Measurements from ENCODE around the gene POLR3G. TPM values are rescaled to one million over a fixed set of nuclear protein-coding genes. Genes with fewer than 3 reads are reported as not detected.
A peak's percentile ranks its signal among the peaks of the same experiment; 100 is the strongest.

Gene POLR3G
- total RNA-seq, 1 donor from 2014 or later, result 28.4 TPM

GRCh38 chr5:90555666-90556065 lies 81.0 kb downstream of the POLR3G start:
- no peak overlapping the region for H3K4me3 ChIP-seq (ENCODE audit: low read depth, low read length)
- DNase-seq (ENCODE audit: low read depth), result no peak
- no peak for TF ChIP-seq CTCF (conservative IDR thresholded peaks at IDR 0.05; ENCODE audit: low read depth, low read length)

DNA sequence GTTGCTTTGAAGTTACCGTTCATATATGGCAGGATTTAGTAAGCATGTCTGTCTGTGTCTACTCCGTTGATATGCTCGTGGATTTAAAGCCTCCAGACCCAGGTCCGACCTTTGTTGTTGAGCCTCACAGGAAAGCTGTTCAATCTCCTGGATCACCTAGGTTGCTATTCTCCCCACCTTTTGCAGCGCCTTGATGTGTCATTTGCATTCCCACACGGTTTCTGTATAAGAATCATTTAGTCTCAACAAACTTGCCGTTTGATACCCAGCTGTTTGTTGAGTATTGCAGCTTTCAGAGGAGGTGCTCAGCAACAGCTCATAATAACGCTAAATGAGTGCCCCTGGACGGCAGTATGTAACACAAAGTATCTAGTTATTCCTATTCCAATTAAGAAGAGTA lies 82.7 kb downstream of the POLR3G start:
- DNase-seq (ENCODE audit: low read depth), result no peak
- H3K4me3 ChIP-seq (ENCODE audit: low read depth, low read length), result no peak overlapping the region
- no peak for TF ChIP-seq CTCF (conservative IDR thresholded peaks at IDR 0.05; ENCODE audit: low read depth, low read length)

GRCh38 chr5:90557871-90558270 lies 83.2 kb downstream of the POLR3G start:
- no peak for DNase-seq (ENCODE audit: low read depth)
- H3K4me3 ChIP-seq (ENCODE audit: low read depth, low read length), result peak overlapping the region; percentile 57
- TF ChIP-seq CTCF (conservative IDR thresholded peaks at IDR 0.05; ENCODE audit: low read depth, low read length), result no peak

DNA sequence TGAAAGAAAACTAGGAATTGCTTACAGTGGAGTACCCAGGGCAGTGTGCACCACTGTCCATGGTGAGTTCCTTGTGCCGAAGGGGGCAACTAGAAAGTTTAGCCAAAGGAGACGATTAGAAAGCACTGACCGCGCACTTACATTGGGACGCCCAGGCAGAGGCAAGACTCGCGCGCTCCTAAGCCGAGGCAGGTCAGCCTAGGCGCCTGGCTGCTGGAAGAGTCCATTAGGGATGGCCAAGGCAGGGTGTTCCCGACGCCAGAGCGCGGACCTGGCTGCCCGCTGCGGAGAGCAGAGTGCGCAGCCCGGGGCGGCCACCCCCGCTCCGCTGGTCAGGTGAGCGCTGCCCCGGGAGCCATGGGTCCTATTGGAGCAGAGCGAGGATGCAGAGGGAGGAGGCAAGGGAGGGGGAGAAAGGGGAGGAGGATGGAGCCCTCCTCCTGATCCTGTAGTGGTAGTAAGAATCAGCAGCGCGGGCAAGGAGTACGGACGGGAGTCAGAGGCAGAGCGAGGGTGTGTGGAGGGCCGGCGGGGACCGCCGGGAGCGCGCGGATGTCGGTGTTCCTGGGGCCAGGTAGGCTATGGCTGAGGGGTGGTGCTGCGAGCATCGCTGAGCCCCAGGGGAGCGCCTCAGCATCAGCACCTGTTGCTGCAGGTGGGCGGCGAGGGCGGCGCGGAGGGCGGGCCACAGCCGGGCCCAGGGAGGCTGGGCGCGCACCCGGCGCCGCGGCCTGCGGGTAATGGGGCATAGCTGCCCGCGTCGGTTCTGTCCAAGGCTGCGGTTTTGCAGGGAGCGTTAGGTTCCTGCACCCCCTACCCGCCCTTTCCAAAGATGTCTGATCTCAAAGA lies 83.9 kb downstream of the POLR3G start, which contains the start of gene ADGRV1:
ADGRV1 (plus strand) TSS at position 454 of the 849 bp plus-strand sequence; CDS start at position 553, 99 bp downstream.
- peak within 1 kb of the TSS; percentile 57 for H3K4me3 ChIP-seq (ENCODE audit: low read depth, low read length)
- peak; percentile 10 for DNase-seq (ENCODE audit: low read depth)
- no peak for TF ChIP-seq CTCF (conservative IDR thresholded peaks at IDR 0.05; ENCODE audit: low read depth, low read length)

GRCh38 chr5:90560771-90561170 lies 86.1 kb downstream of the POLR3G start:
- TF ChIP-seq CTCF (conservative IDR thresholded peaks at IDR 0.05; ENCODE audit: low read depth, low read length), result no peak
- H3K4me3 ChIP-seq (ENCODE audit: low read depth, low read length), result no peak overlapping the region
- no peak for DNase-seq (ENCODE audit: low read depth)

GRCh38 chr5:90561766-90562165 lies 87.1 kb downstream of the POLR3G start:
- H3K4me3 ChIP-seq (ENCODE audit: low read depth, low read length), result no peak overlapping the region
- TF ChIP-seq CTCF (conservative IDR thresholded peaks at IDR 0.05; ENCODE audit: low read depth, low read length), result no peak
- DNase-seq (ENCODE audit: low read depth), result no peak

GRCh38 chr5:90562341-90562740 lies 87.7 kb downstream of the POLR3G start:
- no peak for DNase-seq (ENCODE audit: low read depth)
- no peak overlapping the region for H3K4me3 ChIP-seq (ENCODE audit: low read depth, low read length)
- TF ChIP-seq CTCF (conservative IDR thresholded peaks at IDR 0.05; ENCODE audit: low read depth, low read length), result no peak
